Spleen (tissue), 7 donors: ENCODE measurements around the gene LRCH1.

Experiments used
- POLR2AphosphoS5 ChIP-seq, 3 donors: sonication (generic); formaldehyde crosslinking; IDR thresholded peaks; one replicate each; pipeline ENCODE4 v1.5.1; 2017; ENCODE audit warnings: antibody characterized with exemption in 3 of 3
- TF ChIP-seq, protein P1 (sequence below), 11 experiments: fragments of 200-600 bp in 7 of 11; fragments of 450-650 bp in 4 of 11; sonication (generic) in 4 of 11; IDR thresholded peaks in 8 of 11; conservative IDR thresholded peaks in 3 of 11; 1 replicate in 7 of 11; 2 replicates in 4 of 11; pipeline versions ENCODE4 v1.4.0 to v1.8.0; 2016 to 2021; ENCODE audit warnings: antibody characterized with exemption in 11 of 11, inconsistent platforms in 4 of 11, mild to moderate bottlenecking in 1 of 11
- donor health status: DM: no; HTN: no; CAD: no; lungs with moderate emphysema.
- donor health status: DM: no; HTN: no; CAD: no.
- donor health status: DM: no; HTN: no; CAD: no.

DNA sequence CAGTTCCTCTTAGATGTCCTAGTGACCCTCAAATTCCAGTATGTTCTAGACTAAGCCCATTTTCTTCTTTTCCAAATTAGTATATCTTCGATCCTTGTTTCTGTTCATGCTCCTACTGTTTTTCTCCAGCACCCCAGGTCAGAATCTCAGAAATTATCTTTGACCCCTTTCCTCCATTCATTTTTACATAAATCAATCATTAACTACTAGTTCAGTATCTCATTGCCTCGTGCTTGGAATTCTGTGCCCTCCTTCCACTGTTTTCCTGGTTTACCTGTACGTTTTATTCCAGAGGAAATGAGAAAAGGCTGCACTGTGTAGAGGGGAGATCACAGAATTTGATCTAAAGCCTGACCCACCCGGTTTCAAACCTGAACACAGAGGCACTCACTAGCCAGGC is 107.9 kb downstream of the LRCH1 start:
- no peak for TF ChIP-seq POLR2AphosphoS5 (IDR thresholded peaks at IDR 0.05)
- TF ChIP-seq, protein P1, sequence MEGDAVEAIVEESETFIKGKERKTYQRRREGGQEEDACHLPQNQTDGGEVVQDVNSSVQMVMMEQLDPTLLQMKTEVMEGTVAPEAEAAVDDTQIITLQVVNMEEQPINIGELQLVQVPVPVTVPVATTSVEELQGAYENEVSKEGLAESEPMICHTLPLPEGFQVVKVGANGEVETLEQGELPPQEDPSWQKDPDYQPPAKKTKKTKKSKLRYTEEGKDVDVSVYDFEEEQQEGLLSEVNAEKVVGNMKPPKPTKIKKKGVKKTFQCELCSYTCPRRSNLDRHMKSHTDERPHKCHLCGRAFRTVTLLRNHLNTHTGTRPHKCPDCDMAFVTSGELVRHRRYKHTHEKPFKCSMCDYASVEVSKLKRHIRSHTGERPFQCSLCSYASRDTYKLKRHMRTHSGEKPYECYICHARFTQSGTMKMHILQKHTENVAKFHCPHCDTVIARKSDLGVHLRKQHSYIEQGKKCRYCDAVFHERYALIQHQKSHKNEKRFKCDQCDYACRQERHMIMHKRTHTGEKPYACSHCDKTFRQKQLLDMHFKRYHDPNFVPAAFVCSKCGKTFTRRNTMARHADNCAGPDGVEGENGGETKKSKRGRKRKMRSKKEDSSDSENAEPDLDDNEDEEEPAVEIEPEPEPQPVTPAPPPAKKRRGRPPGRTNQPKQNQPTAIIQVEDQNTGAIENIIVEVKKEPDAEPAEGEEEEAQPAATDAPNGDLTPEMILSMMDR (IDR thresholded peaks at IDR 0.05 in 8 of 11, conservative IDR thresholded peaks at IDR 0.05 in 3 of 11): no peak
